Muscle of leg (tissue), 16 donors: Measurements from ENCODE around the gene C1orf185. TPM values are rescaled to one million over a fixed set of nuclear protein-coding genes. Genes with fewer than 3 reads are reported as not detected.

Source experiments
- DNase-seq: peaks from one replicate; pipeline ENCODE4 v3.0.0; 2013
- H3K27ac ChIP-seq: one replicate; pipeline ENCODE4 v1.5.1; 2013; ENCODE audit warnings: mild to moderate bottlenecking, low read length, control low read depth
- H3K27me3 ChIP-seq: one replicate; pipeline ENCODE4 v1.6.1; 2013; ENCODE audit warnings: low read length; ENCODE audit not compliant: control insufficient read depth, insufficient read depth
- H3K36me3 ChIP-seq: one replicate; pipeline ENCODE4 v1.6.1; 2013; ENCODE audit warnings: low read length; ENCODE audit not compliant: control insufficient read depth, insufficient read depth
- H3K4me1 ChIP-seq: one replicate; pipeline ENCODE4 v1.6.1; 2013; ENCODE audit warnings: low read length; ENCODE audit not compliant: control insufficient read depth, insufficient read depth
- H3K4me3 ChIP-seq: one replicate; pipeline ENCODE4 v1.5.1; 2013; ENCODE audit warnings: low read length, control low read depth
- H3K9me3 ChIP-seq: replicated peaks from 2 replicates; pipeline ENCODE4 v1.6.1; 2013; ENCODE audit warnings: low read depth, low read length; ENCODE audit not compliant: control insufficient read depth
- WGBS: methylation state at CpG from one replicate; pipeline ENCODE4 v1.1.5; 2013; ENCODE audit warnings: missing lambda C conversion rate; ENCODE audit not compliant: insufficient coverage; 5-methylcytosine and 5-hydroxymethylcytosine counted together
- long read RNA-seq, 11 donors: transcript quantifications; one replicate each; lab custom pipeline, GENCODE V29; 2026
- polyA plus RNA-seq, 8 donors: library from polyadenylated mRNA; unstranded; fragments of 120-200 nt; gene quantifications; one replicate each; pipeline versions ENCODE4 v1.2.1 to v1.2.3, GENCODE V29; 2013; ENCODE audit warnings: inconsistent platforms in 1 of 8, low replicate concordance in 1 of 8; ENCODE audit not compliant: insufficient read length in 8 of 8, insufficient read depth in 1 of 8
- total RNA-seq: library from RNA; stranded (reverse); fragments of 120-200 nt; gene quantifications from one replicate; pipeline ENCODE4 v1.2.4, GENCODE V29; 2013

Gene C1orf185
- not detected for total RNA-seq
- not detected for polyA plus RNA-seq
- long read RNA-seq, donor 1 = 0 reads
- long read RNA-seq, donor 2 = 0 reads
- long read RNA-seq, donor 3 = 0 reads
- long read RNA-seq, donor 4 = 0 reads
- long read RNA-seq, donor 5 = 0 reads
- long read RNA-seq, donor 6 = 0 reads
- long read RNA-seq, donor 7 = 0 reads
- long read RNA-seq, donor 8 = 0 reads
- long read RNA-seq, donor 9 = 0 reads
- long read RNA-seq, donor 10 = 0 reads
- long read RNA-seq, donor 11 = 0 reads

DNA sequence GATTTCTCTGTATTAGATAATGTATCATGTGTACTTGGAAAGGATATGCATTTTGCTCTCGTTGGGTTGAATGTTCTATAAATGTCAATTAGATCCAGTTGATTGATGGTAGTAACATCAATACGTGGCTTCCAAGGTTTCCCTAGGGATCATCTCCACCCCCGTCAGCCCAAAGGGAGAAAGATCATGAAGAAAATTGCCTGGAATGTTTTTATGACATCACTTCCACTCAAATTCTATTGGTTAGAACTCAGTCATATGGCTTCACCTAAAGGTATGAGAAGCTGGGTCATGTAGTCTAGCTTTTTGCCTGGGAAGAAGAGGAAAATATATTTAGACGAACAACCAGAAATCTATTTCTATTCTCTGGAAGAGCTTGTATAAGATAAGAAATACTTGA, at the start of gene C1orf185:
C1orf185 (plus strand) TSS at position 253 of the 400 bp plus-strand sequence; CDS start at position 259, 6 bp downstream.
- no peaks in the 10 kb centered on the region for H3K9me3 ChIP-seq
- no peaks in the 10 kb centered on the region for H3K4me1 ChIP-seq
- no peak within 1 kb of the TSS for H3K4me3 ChIP-seq
- no peaks in the 10 kb centered on the region for H3K27me3 ChIP-seq
- no peak for DNase-seq
- no peak within 1 kb of the TSS for H3K27ac ChIP-seq
- H3K36me3 ChIP-seq = no peaks in the 10 kb centered on the region
- no CpG with 5 or more reads among the region's 4 CpGs for WGBS

DNA sequence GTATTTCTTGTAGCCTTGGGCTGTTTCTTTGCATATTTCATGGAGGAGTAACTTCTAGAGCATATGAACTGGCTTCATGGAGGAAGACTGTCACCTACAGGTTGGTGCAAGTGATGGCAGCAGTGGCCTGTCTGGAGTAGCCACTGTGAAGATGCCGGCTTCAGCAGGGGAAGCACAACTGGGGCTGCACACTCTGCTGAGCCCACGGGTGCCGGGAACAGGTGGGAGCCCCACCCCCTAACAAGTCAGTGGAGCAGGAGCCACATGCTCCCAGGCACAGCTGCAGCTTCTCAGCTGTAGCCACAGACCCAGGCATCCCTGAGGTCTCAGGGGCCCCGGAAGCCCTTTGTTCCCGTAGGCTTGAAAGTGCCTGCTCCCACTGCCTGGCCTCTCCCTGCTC, 43.2 kb upstream of the C1orf185 start:
- 68% methylated on average over 4 of the region's 5 CpGs for WGBS
- no peak overlapping the region for H3K27ac ChIP-seq
- H3K36me3 ChIP-seq = no peaks in the 10 kb centered on the region
- no peaks in the 10 kb centered on the region for H3K4me1 ChIP-seq
- H3K4me3 ChIP-seq = no peak overlapping the region
- no peak for DNase-seq
- no peaks in the 10 kb centered on the region for H3K27me3 ChIP-seq
- peaks cover 3% of the 10 kb centered on the region for H3K9me3 ChIP-seq

DNA sequence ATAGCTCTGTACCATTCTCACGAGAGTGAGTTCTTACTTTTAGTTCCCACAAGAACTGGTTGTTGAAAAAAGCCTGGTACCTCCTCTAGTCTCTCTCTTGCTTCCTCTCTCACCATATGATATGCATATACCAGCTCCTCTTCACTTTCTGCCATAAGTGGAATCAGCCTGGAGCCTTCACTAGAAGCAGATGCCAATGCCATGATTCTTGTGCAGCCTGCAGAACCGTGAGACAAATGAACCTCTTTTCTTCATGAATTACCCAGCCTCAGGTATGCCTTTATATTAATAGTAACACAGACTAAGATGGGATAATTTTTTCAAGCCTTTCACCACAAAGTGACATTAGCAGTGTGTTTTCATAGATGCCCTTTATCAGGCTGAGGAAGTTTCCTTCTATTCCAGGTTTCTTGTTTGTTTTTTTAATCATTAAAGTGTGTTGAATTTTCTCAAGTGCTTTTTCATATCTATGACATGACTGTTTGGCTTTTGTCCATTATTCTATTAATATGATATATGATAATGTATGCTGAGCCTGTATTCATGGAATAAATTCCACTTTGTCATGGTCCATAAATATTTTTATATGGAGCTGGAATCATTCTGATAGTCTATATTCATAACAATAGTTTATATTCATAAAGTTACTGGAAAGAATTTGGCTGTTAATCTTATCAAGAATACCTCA, 40.7 kb upstream of the C1orf185 start:
- DNase-seq = no peak
- H3K4me1 ChIP-seq = no peaks in the 10 kb centered on the region
- no peak overlapping the region for H3K27ac ChIP-seq
- H3K36me3 ChIP-seq = no peaks in the 10 kb centered on the region
- H3K9me3 ChIP-seq = peaks cover 3% of the 10 kb centered on the region
- H3K27me3 ChIP-seq = no peaks in the 10 kb centered on the region
- no CpG with 5 or more reads among the region's 2 CpGs for WGBS
- no peak overlapping the region for H3K4me3 ChIP-seq

DNA sequence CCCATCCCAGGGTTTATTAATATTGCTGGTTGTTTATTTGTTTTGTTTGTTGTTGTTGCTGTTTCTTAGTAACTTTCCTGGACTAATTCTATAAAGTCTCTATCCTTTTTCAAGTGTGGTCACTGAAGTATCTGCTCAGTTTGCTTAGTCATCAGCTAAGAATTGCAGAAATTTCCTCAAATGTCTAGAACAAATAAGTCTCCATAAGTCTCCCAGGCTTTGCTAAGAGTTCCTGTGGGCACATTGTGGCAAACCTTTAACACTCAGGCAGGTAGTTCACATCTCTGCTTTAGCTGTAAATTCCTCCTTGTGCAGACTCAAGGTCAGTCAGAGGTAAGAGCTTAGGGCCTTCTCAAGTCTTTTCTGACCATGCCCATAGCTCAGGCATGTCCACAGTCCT, 38.9 kb upstream of the C1orf185 start:
- Histone ChIP-seq H3K27me3 (no peaks in the 10 kb centered on the region), H3K4me1 (no peaks in the 10 kb centered on the region), H3K36me3 (no peaks in the 10 kb centered on the region), H3K9me3 (peaks cover 3% of the 10 kb centered on the region), H3K27ac (no peak overlapping the region), H3K4me3 (no peak overlapping the region)
- DNase-seq = no peak

DNA sequence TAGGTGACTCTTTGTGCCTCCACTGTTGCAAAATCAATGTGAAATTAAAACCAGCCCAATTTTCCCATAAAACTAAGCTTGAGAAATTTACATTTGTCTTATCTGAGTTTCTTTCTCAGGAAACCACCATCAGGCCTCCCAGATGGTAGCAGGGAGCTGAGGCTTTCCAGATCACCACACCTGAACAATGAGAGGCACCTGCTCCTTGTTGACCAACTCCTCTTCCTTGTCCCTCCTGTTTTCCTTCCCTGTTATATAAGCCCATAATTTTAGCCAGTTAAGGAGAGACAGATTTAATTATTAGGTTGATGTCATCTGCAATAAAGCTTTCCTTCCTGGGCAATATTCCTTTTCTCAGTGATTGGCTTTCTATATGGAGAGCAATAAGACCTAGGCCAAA, 32.0 kb upstream of the C1orf185 start:
- Histone ChIP-seq H3K36me3 (no peaks in the 10 kb centered on the region), H3K4me1 (no peaks in the 10 kb centered on the region), H3K4me3 (no peak overlapping the region), H3K27me3 (peaks cover 3% of the 10 kb centered on the region), H3K9me3 (no peaks in the 10 kb centered on the region), H3K27ac (no peak overlapping the region)
- no peak for DNase-seq

DNA sequence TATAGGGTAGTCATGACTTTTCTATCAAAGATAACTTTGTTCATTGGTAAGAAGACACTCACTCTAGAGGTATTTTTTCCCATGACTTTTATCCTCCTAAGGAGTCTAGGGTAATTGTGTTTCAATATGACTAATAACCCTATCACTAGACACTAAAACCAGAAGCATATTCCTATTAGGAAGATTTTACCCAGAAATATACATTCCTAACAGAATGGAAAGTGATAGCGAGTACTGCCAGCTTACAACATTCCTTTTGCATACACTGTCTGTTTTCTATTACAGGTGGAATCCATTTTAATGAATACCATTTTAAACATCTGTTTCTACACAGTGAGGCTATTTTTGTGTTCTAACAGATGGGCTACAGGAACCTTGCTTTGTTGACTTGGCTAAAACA, 31.4 kb upstream of the C1orf185 start:
- no peaks in the 10 kb centered on the region for H3K4me1 ChIP-seq
- H3K27ac ChIP-seq = no peak overlapping the region
- no peak overlapping the region for H3K4me3 ChIP-seq
- DNase-seq = peak; percentile 48
- H3K27me3 ChIP-seq = peaks cover 3% of the 10 kb centered on the region
- H3K9me3 ChIP-seq = no peaks in the 10 kb centered on the region
- WGBS = no CpG with 5 or more reads among the region's 1 CpG
- no peaks in the 10 kb centered on the region for H3K36me3 ChIP-seq

DNA sequence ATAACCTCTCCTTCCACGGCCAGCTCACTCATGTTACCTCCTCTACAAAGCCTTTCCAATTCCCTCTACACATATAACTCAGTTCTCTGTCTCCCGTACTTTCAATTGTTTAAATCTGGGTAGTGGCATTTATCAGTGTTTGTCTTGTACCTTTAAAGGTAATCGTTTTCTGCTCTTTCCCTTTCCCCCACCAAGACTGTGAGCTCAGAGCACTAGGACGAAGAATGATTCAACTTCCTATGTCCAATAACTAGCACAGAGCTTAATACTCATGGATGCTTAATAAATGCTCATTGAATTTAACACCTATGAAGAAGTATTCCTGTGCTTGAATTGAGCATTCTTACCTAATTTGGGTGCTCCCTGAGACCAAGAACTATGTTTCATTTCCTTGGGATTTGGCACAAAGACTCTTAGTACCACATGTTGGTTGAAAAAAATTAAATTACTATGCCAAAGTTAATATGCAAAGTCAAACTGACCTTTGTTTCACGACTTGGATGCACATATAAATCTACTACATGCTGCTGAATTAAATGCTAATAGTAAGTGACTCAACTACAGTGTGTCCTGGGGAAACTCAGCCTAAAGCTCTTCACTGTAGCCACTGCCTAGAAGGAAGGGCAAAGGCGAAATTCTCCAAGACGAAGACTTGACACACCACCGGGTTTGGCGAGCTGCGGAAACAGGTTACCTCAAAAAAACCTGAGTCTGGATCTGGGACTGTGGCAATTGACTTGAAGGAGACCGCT, 30.6 kb upstream of the C1orf185 start:
- Histone ChIP-seq H3K4me1 (no peaks in the 10 kb centered on the region), H3K27ac (no peak overlapping the region), H3K36me3 (no peaks in the 10 kb centered on the region), H3K4me3 (no peak overlapping the region), H3K27me3 (peaks cover 3% of the 10 kb centered on the region), H3K9me3 (no peaks in the 10 kb centered on the region)
- no peak for DNase-seq
- WGBS = 82% methylated on average over 4 of the region's 11 CpGs

DNA sequence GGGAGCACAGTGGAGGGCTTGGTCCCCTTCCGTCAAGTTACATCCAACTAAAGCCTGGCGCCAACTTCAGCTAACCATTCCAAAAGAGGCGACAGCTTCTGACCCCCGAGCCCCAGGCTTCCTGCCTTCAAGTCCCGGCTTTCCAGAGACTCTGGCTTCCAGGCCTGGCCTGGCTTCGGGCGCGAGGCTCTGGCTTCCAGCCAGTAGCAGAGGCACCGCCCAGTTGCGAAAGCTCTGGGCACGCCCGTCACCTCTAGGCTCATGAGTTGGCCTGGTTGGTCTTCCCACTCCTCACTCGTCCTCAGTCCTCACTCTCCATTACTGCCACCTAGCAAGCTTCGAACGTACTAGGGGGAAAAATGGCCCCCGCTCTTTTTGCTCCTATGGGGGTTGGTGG, 30.0 kb upstream of the C1orf185 start:
- no peaks in the 10 kb centered on the region for H3K36me3 ChIP-seq
- 85% methylated on average over 13 of the region's 16 CpGs for WGBS
- no peaks in the 10 kb centered on the region for H3K4me1 ChIP-seq
- H3K9me3 ChIP-seq = no peaks in the 10 kb centered on the region
- H3K27me3 ChIP-seq = peaks cover 3% of the 10 kb centered on the region
- no peak for DNase-seq
- H3K4me3 ChIP-seq = no peak overlapping the region
- no peak overlapping the region for H3K27ac ChIP-seq

DNA sequence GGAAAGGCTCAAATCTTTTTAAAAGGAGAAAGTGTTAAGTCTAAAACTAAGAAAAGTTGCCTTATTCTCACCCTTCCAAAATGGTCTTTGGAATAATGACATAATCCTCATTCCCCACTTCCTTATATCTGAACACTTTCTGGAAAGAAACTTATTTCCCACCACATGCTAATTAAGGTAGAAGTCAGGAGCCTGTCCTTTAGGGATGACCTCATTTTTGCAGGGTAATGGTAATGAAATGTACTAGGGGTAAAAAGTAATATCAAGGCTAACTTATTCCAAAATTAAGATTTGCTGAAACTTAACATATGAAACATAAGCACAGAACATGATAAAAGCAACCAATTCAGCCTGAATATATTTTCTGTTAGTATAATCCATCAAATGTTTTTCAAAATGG, 29.4 kb upstream of the C1orf185 start:
- Histone ChIP-seq H3K9me3 (no peaks in the 10 kb centered on the region), H3K4me1 (no peaks in the 10 kb centered on the region), H3K4me3 (no peak overlapping the region), H3K27me3 (peaks cover 3% of the 10 kb centered on the region), H3K27ac (no peak overlapping the region), H3K36me3 (no peaks in the 10 kb centered on the region)
- no peak for DNase-seq

DNA sequence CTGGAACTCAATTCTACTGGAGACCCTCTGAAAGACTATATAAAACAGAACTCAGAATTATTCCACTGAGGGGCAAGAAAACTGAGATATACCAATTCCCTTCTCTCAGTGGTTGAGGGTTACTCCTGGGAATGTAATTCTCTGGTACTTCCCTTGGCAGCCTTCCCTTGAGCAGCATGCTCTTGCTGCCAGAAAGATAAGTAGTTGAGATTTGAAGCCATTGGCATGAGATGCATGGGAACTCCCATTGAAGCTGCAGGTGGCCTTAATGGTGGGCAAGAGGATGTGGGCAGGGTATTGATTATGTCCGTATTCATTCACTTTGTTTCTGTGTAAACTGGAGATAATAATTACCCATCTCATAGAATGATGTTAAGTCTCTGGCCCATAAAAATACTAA, 28.6 kb upstream of the C1orf185 start:
- H3K27me3 ChIP-seq = peaks cover 6% of the 10 kb centered on the region
- H3K4me3 ChIP-seq = no peak overlapping the region
- no CpG with 5 or more reads among the region's 1 CpG for WGBS
- H3K4me1 ChIP-seq = no peaks in the 10 kb centered on the region
- no peak overlapping the region for H3K27ac ChIP-seq
- H3K36me3 ChIP-seq = no peaks in the 10 kb centered on the region
- no peak for DNase-seq
- no peaks in the 10 kb centered on the region for H3K9me3 ChIP-seq
